Endometrial microvascular endothelial cells (primary cell): ENCODE results near the gene FRS2. TPM values are rescaled to one million over a fixed set of nuclear protein-coding genes. Genes with fewer than 3 reads are reported as not detected.

Experiments used
- in situ Hi-C: cut with HindIII; loops from 2 replicates; pipeline ENCODE4 v1.10.0; 2017; ENCODE audit warnings: low sequenced_read_pairs, low pct_unique_long_range_greater_than_20kb; ENCODE audit errors: inconsistent ontology term
- total RNA-seq: library from RNA; depleted of rRNA; stranded (reverse); fragments of >200 nt; gene quantifications from one replicate; pipeline ENCODE4 v1.2.3, GENCODE V29; 2015; ENCODE audit errors: inconsistent ontology term

The FRS2 gene
- total RNA-seq, 1 donor from 2014 or later = 19.1 TPM

- in situ Hi-C loops = no loop called here
Measured at GRCh38 chr12:69457433-69457832, 12.8 kb upstream of the FRS2 start.

- in situ Hi-C loops = no loop called here
Measured at GRCh38 chr12:69459477-69459876, 10.7 kb upstream of the FRS2 start.

GRCh38 chr12:69464428-69464827 lies 5.8 kb upstream of the FRS2 start:
- in situ Hi-C loops = no loop called here

- in situ Hi-C loops = no loop called here
Measured at GRCh38 chr12:69466867-69467266, 3.3 kb upstream of the FRS2 start.

GRCh38 chr12:69467366-69467765 lies 2.8 kb upstream of the FRS2 start:
- in situ Hi-C loops = no loop called here

GRCh38 chr12:69468237-69469026 lies 1.8 kb upstream of the FRS2 start:
- in situ Hi-C loops = no loop called here

GRCh38 chr12:69469854-69470188 lies 367 bp upstream of the FRS2 start:
- in situ Hi-C loops = no loop called here

- in situ Hi-C loops = no loop called here
Measured at GRCh38 chr12:69471076-69471430, 865 bp downstream of the FRS2 start.

GRCh38 chr12:69471667-69472385 lies 1.6 kb downstream of the FRS2 start:
- in situ Hi-C loops = no loop called here

- in situ Hi-C loops = no loop called here
Measured at GRCh38 chr12:69473262-69473661, 3.1 kb downstream of the FRS2 start.

- in situ Hi-C loops = no loop called here
Measured at GRCh38 chr12:69474456-69474855, 4.3 kb downstream of the FRS2 start.

GRCh38 chr12:69475237-69475975 lies 5.2 kb downstream of the FRS2 start:
- in situ Hi-C loops = no loop called here

GRCh38 chr12:69476276-69477017 lies 6.3 kb downstream of the FRS2 start:
- in situ Hi-C loops = no loop called here

GRCh38 chr12:69479675-69480074 lies 9.5 kb downstream of the FRS2 start:
- in situ Hi-C loops = no loop called here

GRCh38 chr12:69480698-69481097 lies 10.5 kb downstream of the FRS2 start:
- in situ Hi-C loops = no loop called here

GRCh38 chr12:69481133-69481532 lies 10.9 kb downstream of the FRS2 start:
- in situ Hi-C loops = no loop called here

- in situ Hi-C loops = no loop called here
Measured at GRCh38 chr12:69483700-69484099, 13.5 kb downstream of the FRS2 start.

GRCh38 chr12:69484428-69484827 lies 14.2 kb downstream of the FRS2 start:
- in situ Hi-C loops = no loop called here

- in situ Hi-C loops = no loop called here
Measured at GRCh38 chr12:69490920-69491643, 20.9 kb downstream of the FRS2 start.
